Mesendoderm (in vitro differentiated cells): Measurements from ENCODE around the gene NDFIP2.
A peak's percentile ranks its signal among the peaks of the same experiment; 100 is the strongest.

Experiments used
- DNase-seq: peaks from one replicate; pipeline ENCODE4 v3.0.0; 2013
- H2AK5ac ChIP-seq: 2 replicates; pipeline ENCODE4 v1.6.1; 2013; ENCODE audit warnings: low read length, inconsistent platforms
- H2BK120ac ChIP-seq: 2 replicates; pipeline ENCODE4 v1.6.1; 2013; ENCODE audit warnings: low read depth, mild to moderate bottlenecking, low read length, moderate library complexity, mixed read lengths
- H2BK15ac ChIP-seq: replicated peaks from 2 replicates; pipeline ENCODE4 v1.6.1; 2013; ENCODE audit warnings: low read depth, mild to moderate bottlenecking, moderate library complexity
- H2BK5ac ChIP-seq: 2 replicates; pipeline ENCODE4 v1.6.1; 2013; ENCODE audit warnings: low read length, inconsistent platforms
- H3K18ac ChIP-seq: 2 replicates; pipeline ENCODE4 v1.6.1; 2013; ENCODE audit warnings: mild to moderate bottlenecking, low read length, mixed read lengths
- H3K23ac ChIP-seq: one replicate; pipeline ENCODE4 v1.6.1; 2013; ENCODE audit warnings: low read length
- H3K27ac ChIP-seq: 2 replicates; pipeline ENCODE4 v1.5.1; 2013; ENCODE audit warnings: low read depth, mild to moderate bottlenecking, inconsistent platforms, low read length, moderate library complexity
- H3K27me3 ChIP-seq: 2 replicates; pipeline ENCODE4 v1.6.1; 2013; ENCODE audit warnings: low read length, control low read depth, mild to moderate bottlenecking, inconsistent platforms; ENCODE audit not compliant: insufficient read depth, poor library complexity
- H3K36me3 ChIP-seq: 2 replicates; pipeline ENCODE4 v1.6.1; 2013; ENCODE audit warnings: low read length, inconsistent platforms; ENCODE audit not compliant: control insufficient read depth, insufficient read depth
- H3K4ac ChIP-seq: one replicate; pipeline ENCODE4 v1.6.1; 2013; ENCODE audit warnings: low read depth, mild to moderate bottlenecking, low read length, moderate library complexity
- H3K4me1 ChIP-seq: 2 replicates; pipeline ENCODE4 v1.6.1; 2013; ENCODE audit warnings: low read depth, low read length, inconsistent platforms; ENCODE audit not compliant: control insufficient read depth
- H3K4me2 ChIP-seq: 2 replicates; pipeline ENCODE4 v1.6.1; 2013; ENCODE audit warnings: low read length
- H3K4me3 ChIP-seq: 2 replicates; pipeline ENCODE4 v1.5.1; 2013; ENCODE audit warnings: mild to moderate bottlenecking, low read length
- H3K56ac ChIP-seq: one replicate; pipeline ENCODE4 v1.6.1; 2013; ENCODE audit warnings: low read length
- H3K79me1 ChIP-seq: 2 replicates; pipeline ENCODE4 v1.6.1; 2013; ENCODE audit warnings: low read length, inconsistent platforms
- H3K79me2 ChIP-seq: 2 replicates; pipeline ENCODE4 v1.6.1; 2013; ENCODE audit warnings: mild to moderate bottlenecking, low read length; ENCODE audit not compliant: control insufficient read depth, insufficient read depth
- H3K9ac ChIP-seq: 2 replicates; pipeline ENCODE4 v1.6.1; 2013; ENCODE audit warnings: low read length, inconsistent platforms
- H4K5ac ChIP-seq: one replicate; pipeline ENCODE4 v1.6.1; 2013; ENCODE audit warnings: low read length
- H4K8ac ChIP-seq: one replicate; pipeline ENCODE4 v1.6.1; 2013; ENCODE audit warnings: low read depth, mild to moderate bottlenecking, control low read depth, low read length, moderate library complexity
- WGBS: extraction: QIAGEN DNeasy Blood & Tissue Kit; methylation state at CpG from one replicate; pipeline ENCODE4 v1.1.7; 2013; ENCODE audit warnings: low lambda C conversion rate, missing lambda C conversion rate; ENCODE audit not compliant: insufficient coverage; ENCODE audit errors: extremely low coverage; 5-methylcytosine and 5-hydroxymethylcytosine counted together

Gene NDFIP2

GRCh38 chr13:79470666-79471065 is 10.3 kb upstream of the NDFIP2 start:
- Histone ChIP-seq H3K18ac (no peak overlapping the region), H3K4me2 (no peak overlapping the region), H4K5ac (no peak overlapping the region), H3K27ac (no peak overlapping the region), H2BK15ac (no peak overlapping the region), H3K4me3 (no peak overlapping the region), H3K23ac (no peak overlapping the region), H3K79me2 (no peaks in the 10 kb centered on the region), H2BK120ac (no peak overlapping the region), H2AK5ac (no peak overlapping the region), H3K56ac (no peak overlapping the region), H3K4ac (no peak overlapping the region), H3K9ac (no peak overlapping the region), H3K27me3 (no peaks in the 10 kb centered on the region), H4K8ac (no peak overlapping the region), H3K36me3 (no peaks in the 10 kb centered on the region), H2BK5ac (no peak overlapping the region), H3K4me1 (no peaks in the 10 kb centered on the region), H3K79me1 (no peaks in the 10 kb centered on the region)
- no peak for DNase-seq
- WGBS, result no CpG with 5 or more reads among the region's 2 CpGs

GRCh38 chr13:79475569-79475968 is 5.4 kb upstream of the NDFIP2 start:
- Histone ChIP-seq H2AK5ac (no peak overlapping the region), H3K27ac (no peak overlapping the region)
- no CpG with 5 or more reads among the region's 1 CpG for WGBS

GRCh38 chr13:79477968-79478367 is 3.0 kb upstream of the NDFIP2 start:
- WGBS, result no CpG with 5 or more reads among the region's 3 CpGs
- peak; percentile 55 for DNase-seq
- H3K23ac ChIP-seq, result no peak overlapping the region

More at GRCh38 chr13:79475569-79475968, 5.4 kb upstream of the NDFIP2 start:
- no peak overlapping the region for H3K18ac ChIP-seq
- H3K56ac ChIP-seq, result no peak overlapping the region
- H2BK15ac ChIP-seq, result no peak overlapping the region
- no peak overlapping the region for H2BK120ac ChIP-seq
- no peak overlapping the region for H4K5ac ChIP-seq
- H3K4me3 ChIP-seq, result no peak overlapping the region
- no peaks in the 10 kb centered on the region for H3K79me1 ChIP-seq
- H3K9ac ChIP-seq, result no peak overlapping the region
- H3K4ac ChIP-seq, result no peak overlapping the region
- no peak overlapping the region for H3K23ac ChIP-seq
- H3K4me1 ChIP-seq, result no peaks in the 10 kb centered on the region
- H3K36me3 ChIP-seq, result no peaks in the 10 kb centered on the region
- no peak overlapping the region for H4K8ac ChIP-seq
- DNase-seq, result no peak
- H3K4me2 ChIP-seq, result no peak overlapping the region
- no peaks in the 10 kb centered on the region for H3K79me2 ChIP-seq
- H3K27me3 ChIP-seq, result no peaks in the 10 kb centered on the region
- no peak overlapping the region for H2BK5ac ChIP-seq

GRCh38 chr13:79479882-79480281 is 1.1 kb upstream of the NDFIP2 start:
- Histone ChIP-seq H4K8ac (no peak overlapping the region), H3K18ac (no peak overlapping the region), H2BK5ac (no peak overlapping the region), H3K79me1 (no peaks in the 10 kb centered on the region), H3K23ac (no peak overlapping the region), H2BK120ac (no peak overlapping the region), H4K5ac (no peak overlapping the region), H3K27ac (no peak overlapping the region), H2AK5ac (no peak overlapping the region), H3K4me1 (peaks cover 2% of the 10 kb centered on the region), H3K79me2 (peaks cover 14% of the 10 kb centered on the region), H3K4ac (no peak overlapping the region), H3K9ac (no peak overlapping the region), H3K4me3 (no peak overlapping the region), H3K56ac (no peak overlapping the region), H2BK15ac (no peak overlapping the region), H3K36me3 (no peaks in the 10 kb centered on the region), H3K27me3 (no peaks in the 10 kb centered on the region), H3K4me2 (no peak overlapping the region)
- no peak for DNase-seq
- WGBS, result no CpG with 5 or more reads among the region's 5 CpGs

More at GRCh38 chr13:79477968-79478367, 3.0 kb upstream of the NDFIP2 start:
- no peak overlapping the region for H4K5ac ChIP-seq
- no peaks in the 10 kb centered on the region for H3K27me3 ChIP-seq
- peaks cover 6% of the 10 kb centered on the region for H3K79me2 ChIP-seq
- no peak overlapping the region for H3K9ac ChIP-seq
- H2BK15ac ChIP-seq, result no peak overlapping the region
- H3K4me3 ChIP-seq, result no peak overlapping the region
- H2BK5ac ChIP-seq, result no peak overlapping the region
- no peak overlapping the region for H2AK5ac ChIP-seq
- H3K79me1 ChIP-seq, result no peaks in the 10 kb centered on the region
- no peak overlapping the region for H3K4me2 ChIP-seq
- H3K18ac ChIP-seq, result no peak overlapping the region
- no peak overlapping the region for H4K8ac ChIP-seq
- peaks cover 2% of the 10 kb centered on the region for H3K4me1 ChIP-seq
- peak overlapping the region; percentile 45 for H2BK120ac ChIP-seq
- H3K56ac ChIP-seq, result no peak overlapping the region
- H3K36me3 ChIP-seq, result no peaks in the 10 kb centered on the region
- no peak overlapping the region for H3K27ac ChIP-seq
- H3K4ac ChIP-seq, result no peak overlapping the region

- peaks cover 2% of the 10 kb centered on the region for H3K79me1 ChIP-seq
Measured at GRCh38 chr13:79481685-79482052, 714 bp downstream of the NDFIP2 start.

GRCh38 chr13:79482281-79482970 is 1.5 kb downstream of the NDFIP2 start:
- H3K56ac ChIP-seq, result peak overlapping the region; percentile 44
- DNase-seq, result no peak
- H3K36me3 ChIP-seq, result no peaks in the 10 kb centered on the region
- no peak overlapping the region for H3K4me3 ChIP-seq
- no peak overlapping the region for H3K27ac ChIP-seq
- no peaks in the 10 kb centered on the region for H3K27me3 ChIP-seq
- H4K5ac ChIP-seq, result no peak overlapping the region
- H2BK15ac ChIP-seq, result no peak overlapping the region
- no peak overlapping the region for H3K9ac ChIP-seq
- no peak overlapping the region for H3K18ac ChIP-seq
- WGBS, result no CpG with 5 or more reads among the region's 3 CpGs
- H3K79me1 ChIP-seq, result peaks cover 2% of the 10 kb centered on the region
- H2BK120ac ChIP-seq, result no peak overlapping the region
- peaks cover 5% of the 10 kb centered on the region for H3K4me1 ChIP-seq
- H2BK5ac ChIP-seq, result no peak overlapping the region
- peak overlapping the region; percentile 19 for H3K4me2 ChIP-seq
- no peak overlapping the region for H3K23ac ChIP-seq
- H2AK5ac ChIP-seq, result no peak overlapping the region
- peaks cover 23% of the 10 kb centered on the region for H3K79me2 ChIP-seq
- H3K4ac ChIP-seq, result no peak overlapping the region
- H4K8ac ChIP-seq, result no peak overlapping the region

More at GRCh38 chr13:79481685-79482052, 714 bp downstream of the NDFIP2 start:
- Histone ChIP-seq H3K56ac (peak overlapping the region; percentile 91), H3K23ac (no peak overlapping the region), H3K27me3 (no peaks in the 10 kb centered on the region), H3K4ac (peak overlapping the region; percentile 5), H4K8ac (no peak overlapping the region), H3K27ac (no peak overlapping the region), H3K4me1 (peaks cover 5% of the 10 kb centered on the region), H2BK5ac (no peak overlapping the region), H2AK5ac (no peak overlapping the region), H3K4me3 (peak overlapping the region; percentile 89), H3K18ac (peak overlapping the region; percentile 15), H3K36me3 (no peaks in the 10 kb centered on the region), H3K79me2 (peaks cover 21% of the 10 kb centered on the region), H2BK15ac (no peak overlapping the region), H3K9ac (peak overlapping the region; percentile 79), H3K4me2 (peak overlapping the region; percentile 84), H4K5ac (no peak overlapping the region), H2BK120ac (no peak overlapping the region)
- WGBS, result no CpG with 5 or more reads among the region's 12 CpGs
- no peak for DNase-seq
